ENCODE results near the gene BTBD1.

The BTBD1 gene

DNA sequence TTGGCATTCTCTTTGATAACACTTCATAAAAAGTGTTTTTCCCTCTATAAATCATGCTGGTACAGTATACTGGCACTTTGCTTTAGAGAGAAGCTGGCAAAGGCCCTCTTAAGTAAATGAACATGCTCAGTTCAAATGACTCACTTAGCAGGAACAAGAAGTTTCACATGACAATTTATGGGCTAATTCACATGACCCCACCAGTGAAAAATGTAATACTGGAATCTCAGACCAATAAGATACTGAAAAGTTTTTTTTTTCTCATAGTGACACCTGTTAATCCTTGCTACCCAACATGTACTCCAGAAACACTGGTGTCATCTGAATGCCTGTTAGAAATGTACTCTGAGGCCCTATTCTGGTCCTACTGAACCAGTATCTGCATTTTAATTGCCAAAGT, 13.9 kb downstream of the BTBD1 start:
- Histone ChIP-seq H3K27ac (ENCODE audit: extremely low read depth, low read depth, low read length) (no peak overlapping the region), H3K4me3 (ENCODE audit: low read depth, low read length) (no peak overlapping the region), H3K4me1 (ENCODE audit: control insufficient read depth, insufficient read depth, low read length) (no peaks in the 10 kb centered on the region; the same call in 1 of the 2 replicates), H3K36me3 (ENCODE audit: control insufficient read depth in 2 of 2, insufficient read depth in 1 of 2, low read length in 2 of 2) (peaks cover 58 to 61% of the 10 kb centered on the region in 2 experiments), H3K9me3 (ENCODE audit: control insufficient read depth, insufficient read depth, low read depth, low read length) (no peaks in the 10 kb centered on the region)
- ChIA-PET POLR2A (interaction anchor here (0.6 kb wide), 1 partner anchor 324 kb away, joined by 5 read pairs; no protein-coding TSS in a partner anchor), CTCF (no interaction called here)
- TF ChIP-seq ZNF701 (tag by site-specific recombination; IDR thresholded peaks at IDR 0.05) (no peak), ZNF366 (tag by site-specific recombination; conservative IDR thresholded peaks at IDR 0.05) (0 out of 2 replicates have a peak, but pooled peaks have one; percentile 24), KLF10 (tag by site-specific recombination; IDR thresholded peaks at IDR 0.05) (no peak), ZNF394 (tag by site-specific recombination; IDR thresholded peaks at IDR 0.05; ENCODE audit: borderline replicate concordance) (peak; percentile 56; the same call in 1 of the 2 replicates), SP7 (tag by site-specific recombination; IDR thresholded peaks at IDR 0.05) (0 out of 2 replicates have a peak, but pooled peaks have one; percentile 19), ZNF521 (tag by site-specific recombination; IDR thresholded peaks at IDR 0.05) (no peak), FEZF1 (tag by site-specific recombination; IDR thresholded peaks at IDR 0.05) (peak; percentile 63), ZNF335 (tag by site-specific recombination; conservative IDR thresholded peaks at IDR 0.05) (peak; percentile 43), SCRT2 (tag by site-specific recombination; IDR thresholded peaks at IDR 0.05) (peak; percentile 90), ZNF433 (tag by site-specific recombination; IDR thresholded peaks at IDR 0.05; ENCODE audit: low read depth) (no peak), ZNF514 (tag by site-specific recombination; IDR thresholded peaks at IDR 0.05) (no peak), ZNF837 (tag by site-specific recombination; IDR thresholded peaks at IDR 0.05) (no peak), HOXC10 (CRISPR knock-in tag; IDR thresholded peaks at IDR 0.05) (no peak), ZNF138 (tag by site-specific recombination; IDR thresholded peaks at IDR 0.05; ENCODE audit: borderline replicate concordance) (no peak), ZNF223 (tag by site-specific recombination; IDR thresholded peaks at IDR 0.05) (no peak), ZEB2 (tag by site-specific recombination; IDR thresholded peaks at IDR 0.05) (no peak), ZNF76 (tag by site-specific recombination; IDR thresholded peaks at IDR 0.05; ENCODE audit: borderline replicate concordance, low read depth) (no peak)
- TF ChIP-seq, protein P1, sequence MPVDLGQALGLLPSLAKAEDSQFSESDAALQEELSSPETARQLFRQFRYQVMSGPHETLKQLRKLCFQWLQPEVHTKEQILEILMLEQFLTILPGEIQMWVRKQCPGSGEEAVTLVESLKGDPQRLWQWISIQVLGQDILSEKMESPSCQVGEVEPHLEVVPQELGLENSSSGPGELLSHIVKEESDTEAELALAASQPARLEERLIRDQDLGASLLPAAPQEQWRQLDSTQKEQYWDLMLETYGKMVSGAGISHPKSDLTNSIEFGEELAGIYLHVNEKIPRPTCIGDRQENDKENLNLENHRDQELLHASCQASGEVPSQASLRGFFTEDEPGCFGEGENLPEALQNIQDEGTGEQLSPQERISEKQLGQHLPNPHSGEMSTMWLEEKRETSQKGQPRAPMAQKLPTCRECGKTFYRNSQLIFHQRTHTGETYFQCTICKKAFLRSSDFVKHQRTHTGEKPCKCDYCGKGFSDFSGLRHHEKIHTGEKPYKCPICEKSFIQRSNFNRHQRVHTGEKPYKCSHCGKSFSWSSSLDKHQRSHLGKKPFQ (tag by site-specific recombination; IDR thresholded peaks at IDR 0.05): no peak
- TF ChIP-seq, protein P2, sequence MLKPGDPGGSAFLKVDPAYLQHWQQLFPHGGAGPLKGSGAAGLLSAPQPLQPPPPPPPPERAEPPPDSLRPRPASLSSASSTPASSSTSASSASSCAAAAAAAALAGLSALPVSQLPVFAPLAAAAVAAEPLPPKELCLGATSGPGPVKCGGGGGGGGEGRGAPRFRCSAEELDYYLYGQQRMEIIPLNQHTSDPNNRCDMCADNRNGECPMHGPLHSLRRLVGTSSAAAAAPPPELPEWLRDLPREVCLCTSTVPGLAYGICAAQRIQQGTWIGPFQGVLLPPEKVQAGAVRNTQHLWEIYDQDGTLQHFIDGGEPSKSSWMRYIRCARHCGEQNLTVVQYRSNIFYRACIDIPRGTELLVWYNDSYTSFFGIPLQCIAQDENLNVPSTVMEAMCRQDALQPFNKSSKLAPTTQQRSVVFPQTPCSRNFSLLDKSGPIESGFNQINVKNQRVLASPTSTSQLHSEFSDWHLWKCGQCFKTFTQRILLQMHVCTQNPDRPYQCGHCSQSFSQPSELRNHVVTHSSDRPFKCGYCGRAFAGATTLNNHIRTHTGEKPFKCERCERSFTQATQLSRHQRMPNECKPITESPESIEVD (tag by site-specific recombination; IDR thresholded peaks at IDR 0.05): peak; percentile 59; the same call in 1 of the 2 replicates
- TF ChIP-seq, protein P3, sequence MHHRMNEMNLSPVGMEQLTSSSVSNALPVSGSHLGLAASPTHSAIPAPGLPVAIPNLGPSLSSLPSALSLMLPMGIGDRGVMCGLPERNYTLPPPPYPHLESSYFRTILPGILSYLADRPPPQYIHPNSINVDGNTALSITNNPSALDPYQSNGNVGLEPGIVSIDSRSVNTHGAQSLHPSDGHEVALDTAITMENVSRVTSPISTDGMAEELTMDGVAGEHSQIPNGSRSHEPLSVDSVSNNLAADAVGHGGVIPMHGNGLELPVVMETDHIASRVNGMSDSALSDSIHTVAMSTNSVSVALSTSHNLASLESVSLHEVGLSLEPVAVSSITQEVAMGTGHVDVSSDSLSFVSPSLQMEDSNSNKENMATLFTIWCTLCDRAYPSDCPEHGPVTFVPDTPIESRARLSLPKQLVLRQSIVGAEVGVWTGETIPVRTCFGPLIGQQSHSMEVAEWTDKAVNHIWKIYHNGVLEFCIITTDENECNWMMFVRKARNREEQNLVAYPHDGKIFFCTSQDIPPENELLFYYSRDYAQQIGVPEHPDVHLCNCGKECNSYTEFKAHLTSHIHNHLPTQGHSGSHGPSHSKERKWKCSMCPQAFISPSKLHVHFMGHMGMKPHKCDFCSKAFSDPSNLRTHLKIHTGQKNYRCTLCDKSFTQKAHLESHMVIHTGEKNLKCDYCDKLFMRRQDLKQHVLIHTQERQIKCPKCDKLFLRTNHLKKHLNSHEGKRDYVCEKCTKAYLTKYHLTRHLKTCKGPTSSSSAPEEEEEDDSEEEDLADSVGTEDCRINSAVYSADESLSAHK (tag by site-specific recombination; IDR thresholded peaks at IDR 0.05): no peak
- TF ChIP-seq, protein P4, sequence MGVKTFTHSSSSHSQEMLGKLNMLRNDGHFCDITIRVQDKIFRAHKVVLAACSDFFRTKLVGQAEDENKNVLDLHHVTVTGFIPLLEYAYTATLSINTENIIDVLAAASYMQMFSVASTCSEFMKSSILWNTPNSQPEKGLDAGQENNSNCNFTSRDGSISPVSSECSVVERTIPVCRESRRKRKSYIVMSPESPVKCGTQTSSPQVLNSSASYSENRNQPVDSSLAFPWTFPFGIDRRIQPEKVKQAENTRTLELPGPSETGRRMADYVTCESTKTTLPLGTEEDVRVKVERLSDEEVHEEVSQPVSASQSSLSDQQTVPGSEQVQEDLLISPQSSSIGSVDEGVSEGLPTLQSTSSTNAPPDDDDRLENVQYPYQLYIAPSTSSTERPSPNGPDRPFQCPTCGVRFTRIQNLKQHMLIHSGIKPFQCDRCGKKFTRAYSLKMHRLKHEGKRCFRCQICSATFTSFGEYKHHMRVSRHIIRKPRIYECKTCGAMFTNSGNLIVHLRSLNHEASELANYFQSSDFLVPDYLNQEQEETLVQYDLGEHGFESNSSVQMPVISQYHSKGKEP (tag by site-specific recombination; IDR thresholded peaks at IDR 0.05): no peak
- TF ChIP-seq, protein P5, sequence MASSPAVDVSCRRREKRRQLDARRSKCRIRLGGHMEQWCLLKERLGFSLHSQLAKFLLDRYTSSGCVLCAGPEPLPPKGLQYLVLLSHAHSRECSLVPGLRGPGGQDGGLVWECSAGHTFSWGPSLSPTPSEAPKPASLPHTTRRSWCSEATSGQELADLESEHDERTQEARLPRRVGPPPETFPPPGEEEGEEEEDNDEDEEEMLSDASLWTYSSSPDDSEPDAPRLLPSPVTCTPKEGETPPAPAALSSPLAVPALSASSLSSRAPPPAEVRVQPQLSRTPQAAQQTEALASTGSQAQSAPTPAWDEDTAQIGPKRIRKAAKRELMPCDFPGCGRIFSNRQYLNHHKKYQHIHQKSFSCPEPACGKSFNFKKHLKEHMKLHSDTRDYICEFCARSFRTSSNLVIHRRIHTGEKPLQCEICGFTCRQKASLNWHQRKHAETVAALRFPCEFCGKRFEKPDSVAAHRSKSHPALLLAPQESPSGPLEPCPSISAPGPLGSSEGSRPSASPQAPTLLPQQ (tag by site-specific recombination; IDR thresholded peaks at IDR 0.05): peak; percentile 37

All from HEK293 (cell line).